SK-N-SH (cell line): ENCODE measurements around the gene OR51E1. TPM values are rescaled to one million over a fixed set of nuclear protein-coding genes. Genes with fewer than 3 reads are reported as not detected.
A peak's percentile ranks its signal among the peaks of the same experiment; 100 is the strongest.

ENCODE experiments used
- CTCF ChIA-PET: fragments of 300-600, 350-600 bp; formaldehyde crosslinking; extraction: SDS; loops from one replicate; lab custom pipeline; 2021; lab: Yijun Ruan, JAX
- POLR2A ChIA-PET: fragments of 350-600 bp; sonication (Branson Sonifier 250); formaldehyde crosslinking; extraction: SDS; loops from one replicate; lab custom pipeline; 2020; ENCODE audit warnings: antibody characterized with exemption, inconsistent platforms; lab: Yijun Ruan, JAX
- DNase-seq: peaks from one replicate; pipeline ENCODE4 v3.0.0; 2012
- H2AFZ ChIP-seq: fragments of 200-600 bp; sonication (generic); 2 replicates; pipeline ENCODE4 v1.8.1; 2016; ENCODE audit warnings: antibody characterized with exemption, mild to moderate bottlenecking, low read depth
- H3F3A ChIP-seq: fragments of 200-600 bp; sonication (generic); replicated peaks from 2 replicates; pipeline ENCODE3; 2016; ENCODE audit warnings: antibody characterized with exemption, mild to moderate bottlenecking; ENCODE audit not compliant: insufficient read depth
- H3K27ac ChIP-seq, 2 experiments: fragments of 200-500 bp in 1 of 2; fragments of 200-600 bp in 1 of 2; sonication (Bioruptor generic) in 1 of 2; sonication (generic), shearing (Covaris generic) in 1 of 2; 2 replicates each; pipeline versions ENCODE4 v1.5.1 to v1.6.1; 2014 to 2016; ENCODE audit warnings: low read depth in 2 of 2, inconsistent platforms in 1 of 2, low read length in 1 of 2, mild to moderate bottlenecking in 1 of 2, mixed read lengths in 1 of 2
- H3K27me3 ChIP-seq: fragments of 200-600 bp; sonication (generic), shearing (Covaris generic); 2 replicates; pipeline ENCODE4 v1.6.1; 2016; ENCODE audit warnings: mixed run types; ENCODE audit not compliant: insufficient read depth
- H3K36me3 ChIP-seq, 2 experiments: fragments of 200-500 bp in 1 of 2; fragments of 200-600 bp in 1 of 2; sonication (Bioruptor generic) in 1 of 2; sonication (generic) in 1 of 2; replicated peaks in 1 of 2; 2 replicates each; pipeline versions ENCODE3 to v1.5.1; 2014 to 2016; ENCODE audit warnings: low read length in 1 of 2, mild to moderate bottlenecking in 1 of 2; ENCODE audit not compliant: insufficient read depth in 2 of 2, control insufficient read depth in 1 of 2
- H3K4me1 ChIP-seq, 2 experiments: fragments of 200-500 bp in 1 of 2; fragments of 200-600 bp in 1 of 2; sonication (Bioruptor generic) in 1 of 2; sonication (generic), shearing (Covaris generic) in 1 of 2; 2 replicates each; pipeline versions ENCODE4 v1.5.1 to v1.6.1; 2014 to 2016; ENCODE audit warnings: low read depth in 1 of 2, low read length in 1 of 2, mixed run types in 1 of 2; ENCODE audit not compliant: insufficient read depth in 2 of 2, control insufficient read depth in 1 of 2
- H3K4me2 ChIP-seq: fragments of 200-600 bp; sonication (generic), shearing (Covaris generic); 2 replicates; pipeline ENCODE4 v1.6.1; 2017; ENCODE audit warnings: mixed run types
- H3K4me3 ChIP-seq, 2 experiments: fragments of 200-500 bp in 1 of 2; fragments of 200-600 bp in 1 of 2; sonication (Bioruptor generic) in 1 of 2; sonication (generic), shearing (Covaris generic) in 1 of 2; 2 replicates each; pipeline versions ENCODE4 v1.5.1 to v1.8.1; 2014 to 2016; ENCODE audit warnings: low read depth in 2 of 2, inconsistent platforms in 1 of 2, low read length in 1 of 2, mild to moderate bottlenecking in 1 of 2, mixed read lengths in 1 of 2, moderate library complexity in 1 of 2
- H3K79me2 ChIP-seq: fragments of 200-600 bp; sonication (generic); 2 replicates; pipeline ENCODE4 v1.8.1; 2017; ENCODE audit warnings: mild to moderate bottlenecking; ENCODE audit not compliant: insufficient read depth
- H3K9ac ChIP-seq: fragments of 200-600 bp; sonication (generic); 2 replicates; pipeline ENCODE4 v1.6.1; 2017; ENCODE audit warnings: mixed run types
- H3K9me2 ChIP-seq: fragments of 200-600 bp; sonication (generic); 2 replicates; pipeline ENCODE4 v1.6.1; 2017; ENCODE audit warnings: mixed run types
- H3K9me3 ChIP-seq: fragments of 200-600 bp; sonication (generic); 2 replicates; pipeline ENCODE4 v1.6.1; 2017; ENCODE audit warnings: mixed run types, mild to moderate bottlenecking, moderate library complexity
- H4K20me1 ChIP-seq: fragments of 200-600 bp; sonication (generic); 2 replicates; pipeline ENCODE4 v1.6.1; 2017; ENCODE audit warnings: mild to moderate bottlenecking, mixed run types; ENCODE audit not compliant: insufficient read depth
- CHD2 ChIP-seq: fragments of 150-350 bp; IDR thresholded peaks from 2 replicates; pipeline ENCODE4 v1.6.1; 2018; ENCODE audit warnings: low read length; ENCODE audit not compliant: partially characterized antibody
- EP300 ChIP-seq, 2 experiments: IDR thresholded peaks; 2 replicates each; pipeline versions ENCODE4 v1.4.0 to v1.6.1; 2012; ENCODE audit warnings: borderline replicate concordance in 1 of 2, low read depth in 1 of 2, low read length in 1 of 2
- FOXM1 ChIP-seq: IDR thresholded peaks from 2 replicates; pipeline ENCODE4 v1.4.0; 2012; ENCODE audit warnings: low read depth, mild to moderate bottlenecking
- IRF3 ChIP-seq: fragments of 150-350 bp; IDR thresholded peaks from 2 replicates; pipeline ENCODE4 v1.6.1; 2016; ENCODE audit warnings: mild to moderate bottlenecking, low read depth, low read length
- JUND ChIP-seq: IDR thresholded peaks from 2 replicates; pipeline ENCODE4 v1.4.0; 2012
- REST ChIP-seq: IDR thresholded peaks from 2 replicates; pipeline ENCODE4 v1.6.1; 2012; ENCODE audit warnings: mild to moderate bottlenecking, low read depth, low read length, moderate library complexity
- TCF12 ChIP-seq: IDR thresholded peaks from 2 replicates; pipeline ENCODE4 v1.4.0; 2012
- TEAD4 ChIP-seq: IDR thresholded peaks from 2 replicates; pipeline ENCODE4 v1.4.0; 2012; ENCODE audit warnings: mild to moderate bottlenecking, borderline replicate concordance; ENCODE audit not compliant: insufficient read depth
- USF2 ChIP-seq: fragments of 150-350 bp; IDR thresholded peaks from 2 replicates; pipeline ENCODE4 v1.6.1; 2017; ENCODE audit warnings: antibody characterized with exemption, low read length, low read depth, borderline replicate concordance
- ZBTB33 ChIP-seq: IDR thresholded peaks from 2 replicates; pipeline ENCODE4 v1.4.0; 2012; ENCODE audit warnings: low read depth, borderline replicate concordance
- WGBS: methylation state at CpG from one replicate; pipeline ENCODE4 v1.1.6; 2017; ENCODE audit warnings: low lambda C conversion rate; 5-methylcytosine and 5-hydroxymethylcytosine counted together
- polyA plus RNA-seq, 3 experiments: library from polyadenylated mRNA; depleted of rRNA; stranded (reverse); fragments of >200 nt; gene quantifications; 2 replicates each; pipeline ENCODE4 v1.2.3, GENCODE V29; 2012
- TF ChIP-seq, protein P1 (sequence below): IDR thresholded peaks from 2 replicates; pipeline ENCODE4 v1.4.0; 2012; ENCODE audit warnings: low read depth
- TF ChIP-seq, protein P2 (sequence below): IDR thresholded peaks from 2 replicates; pipeline ENCODE4 v1.4.0; 2012; ENCODE audit warnings: low read depth, borderline replicate concordance

Gene OR51E1
- polyA plus RNA-seq, 1 of the 3 experiments (the other 2 are of a cell fraction): not detected

DNA sequence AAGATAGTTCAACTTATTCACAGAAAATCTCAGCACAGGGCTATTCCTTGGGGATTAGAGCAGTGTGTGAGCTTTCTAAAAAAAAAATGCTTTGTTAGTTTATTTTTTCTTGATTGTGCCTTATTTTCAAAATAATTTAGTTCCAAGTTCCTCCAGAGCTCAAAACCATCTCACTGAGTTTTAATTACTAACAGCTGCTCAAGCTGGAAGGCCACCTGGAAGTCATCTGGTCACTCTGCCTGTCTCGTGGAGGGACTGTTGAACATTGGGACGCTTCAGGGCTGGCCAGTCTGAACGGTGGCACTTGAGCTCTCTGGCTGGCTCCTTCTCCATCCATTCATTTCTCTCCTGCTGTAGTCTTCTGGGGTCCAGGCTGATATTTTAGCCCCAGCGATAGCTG, 4.0 kb downstream of the OR51E1 start:
- Histone ChIP-seq H3K27me3 (peaks cover 8% of the 10 kb centered on the region; the same call in 1 of the 2 replicates), H3K4me1 (peaks cover 0 to 8% of the 10 kb centered on the region in 2 experiments; a peak in 1 of 4 replicates), H3K9me3 (no peaks in the 10 kb centered on the region), H3K4me3 (no peak overlapping the region), H3K4me2 (no peak overlapping the region), H4K20me1 (no peaks in the 10 kb centered on the region), H3K79me2 (no peaks in the 10 kb centered on the region), H3K9me2 (no peaks in the 10 kb centered on the region), H3K9ac (no peak overlapping the region), H3K36me3 (no peaks in the 10 kb centered on the region), H3K27ac (no peak overlapping the region), H2AFZ (no peak overlapping the region), H3F3A (no peaks in the 10 kb centered on the region)
- POLR2A ChIA-PET: no interaction called here
- 2% methylated on average over 4 of the region's 4 CpGs for WGBS
- peak; percentile 8 for DNase-seq
- no peak for TF ChIP-seq USF2
- no peak for TF ChIP-seq ZBTB33
- TF ChIP-seq, protein P1, sequence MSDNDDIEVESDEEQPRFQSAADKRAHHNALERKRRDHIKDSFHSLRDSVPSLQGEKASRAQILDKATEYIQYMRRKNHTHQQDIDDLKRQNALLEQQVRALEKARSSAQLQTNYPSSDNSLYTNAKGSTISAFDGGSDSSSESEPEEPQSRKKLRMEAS: no peak
- TF ChIP-seq EP300 (IDR thresholded peaks at IDR 0.05; ENCODE audit: borderline replicate concordance in 1 of 2, low read depth in 1 of 2, low read length in 1 of 2): no peak
- TF ChIP-seq IRF3: no peak
- TF ChIP-seq FOXM1: no peak
- no peak for TF ChIP-seq JUND
- TF ChIP-seq TCF12: no peak
- CTCF ChIA-PET: interaction anchor here (0.6 to 6.2 kb wide), 3 partner anchors 11 to 404 kb away, joined by 3 to 31 read pairs (median 4); partner anchors contain the start of gene OR51D1

GRCh38 chr11:4654635-4655369, 11.0 kb downstream of the OR51E1 start:
- H3K4me2 ChIP-seq: no peak overlapping the region
- no peak overlapping the region for H3K27ac ChIP-seq
- H3K4me1 ChIP-seq: no peaks in the 10 kb centered on the region
- no peaks in the 10 kb centered on the region for H3K9me3 ChIP-seq
- H2AFZ ChIP-seq: no peak overlapping the region
- H3K36me3 ChIP-seq: no peaks in the 10 kb centered on the region
- no peaks in the 10 kb centered on the region for H3F3A ChIP-seq
- H3K27me3 ChIP-seq: peaks cover 15% of the 10 kb centered on the region; the same call in 1 of the 2 replicates
- DNase-seq: no peak
- no peak overlapping the region for H3K4me3 ChIP-seq
- POLR2A ChIA-PET: no interaction called here
- CTCF ChIA-PET: interaction anchor here (1.8 kb wide), 1 partner anchor 18 kb away, joined by 6 read pairs; the partner anchor contains the start of gene OR51D1
- H3K9ac ChIP-seq: no peak overlapping the region
- no peaks in the 10 kb centered on the region for H4K20me1 ChIP-seq
- H3K9me2 ChIP-seq: no peaks in the 10 kb centered on the region
- WGBS: 0% methylated on average over 2 of the region's 2 CpGs
- no peaks in the 10 kb centered on the region for H3K79me2 ChIP-seq
- TF ChIP-seq EP300 (IDR thresholded peaks at IDR 0.05; ENCODE audit: borderline replicate concordance in 1 of 2, low read depth in 1 of 2, low read length in 1 of 2) (no peak), TEAD4 (no peak), CHD2 (no peak), ZBTB33 (no peak), REST (no peak), JUND (no peak)
- TF ChIP-seq, protein P1: no peak
- TF ChIP-seq, protein P2, sequence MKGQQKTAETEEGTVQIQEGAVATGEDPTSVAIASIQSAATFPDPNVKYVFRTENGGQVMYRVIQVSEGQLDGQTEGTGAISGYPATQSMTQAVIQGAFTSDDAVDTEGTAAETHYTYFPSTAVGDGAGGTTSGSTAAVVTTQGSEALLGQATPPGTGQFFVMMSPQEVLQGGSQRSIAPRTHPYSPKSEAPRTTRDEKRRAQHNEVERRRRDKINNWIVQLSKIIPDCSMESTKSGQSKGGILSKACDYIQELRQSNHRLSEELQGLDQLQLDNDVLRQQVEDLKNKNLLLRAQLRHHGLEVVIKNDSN: no peak
